Ectodermal cell (in vitro differentiated cells): ENCODE results near the gene SGMS1.

Experiments
- H3K27ac ChIP-seq: 2 replicates; pipeline ENCODE4 v1.7.0; 2013; ENCODE audit warnings: mild to moderate bottlenecking, low read depth, low read length; ENCODE audit not compliant: insufficient read depth, poor library complexity, severe bottlenecking
- H3K27me3 ChIP-seq: 2 replicates; pipeline ENCODE4 v1.7.0; 2013; ENCODE audit warnings: mild to moderate bottlenecking, low read length; ENCODE audit not compliant: insufficient read depth, control insufficient read depth, poor library complexity, severe bottlenecking
- H3K36me3 ChIP-seq: one replicate; pipeline ENCODE4 v1.7.0; 2013; ENCODE audit warnings: low read length; ENCODE audit not compliant: control insufficient read depth, insufficient read depth
- H3K4me1 ChIP-seq: one replicate; pipeline ENCODE4 v1.7.0; 2013; ENCODE audit warnings: low read length; ENCODE audit not compliant: control insufficient read depth, insufficient read depth
- H3K4me3 ChIP-seq: 2 replicates; pipeline ENCODE4 v1.7.0; 2013; ENCODE audit warnings: low read depth, low read length, control low read depth; ENCODE audit not compliant: insufficient read depth
- H3K9me3 ChIP-seq: 2 replicates; pipeline ENCODE4 v1.7.0; 2013; ENCODE audit warnings: mild to moderate bottlenecking, low read length, moderate library complexity; ENCODE audit not compliant: control insufficient read depth
- WGBS, 2 experiments: methylation state at CpG; one replicate each; pipeline ENCODE4 v1.1.7; 2013; ENCODE audit warnings: missing lambda C conversion rate in 2 of 2; 5-methylcytosine and 5-hydroxymethylcytosine counted together

Gene SGMS1

GRCh38 chr10:50560370-50560769 lies 63.4 kb downstream of the SGMS1 start:
- no CpG with 5 or more reads among the region's 1 CpG for WGBS, 2 experiments
- Histone ChIP-seq H3K27ac (no peak overlapping the region), H3K4me3 (no peak overlapping the region)

GRCh38 chr10:50558371-50558770 lies 65.4 kb downstream of the SGMS1 start:
- H3K9me3 ChIP-seq, result no peaks in the 10 kb centered on the region
- H3K4me3 ChIP-seq, result no peak overlapping the region
- peaks cover 6% of the 10 kb centered on the region for H3K4me1 ChIP-seq
- H3K36me3 ChIP-seq, result no peaks in the 10 kb centered on the region
- no peaks in the 10 kb centered on the region for H3K27me3 ChIP-seq
- WGBS, 2 experiments, result 89 to 93% methylated on average over 5 of the region's 5 CpGs
- no peak overlapping the region for H3K27ac ChIP-seq

More at GRCh38 chr10:50560370-50560769, 63.4 kb downstream of the SGMS1 start:
- Histone ChIP-seq H3K4me1 (no peaks in the 10 kb centered on the region), H3K36me3 (no peaks in the 10 kb centered on the region), H3K9me3 (no peaks in the 10 kb centered on the region), H3K27me3 (no peaks in the 10 kb centered on the region)

GRCh38 chr10:50557130-50557682 lies 66.5 kb downstream of the SGMS1 start:
- 100% methylated on average over 1 of the region's 1 CpG; no CpG with 5 or more reads in 1 of the 2 experiments for WGBS, 2 experiments
- Histone ChIP-seq H3K36me3 (no peaks in the 10 kb centered on the region), H3K27ac (no peak overlapping the region), H3K4me3 (no peak overlapping the region), H3K27me3 (no peaks in the 10 kb centered on the region), H3K9me3 (no peaks in the 10 kb centered on the region), H3K4me1 (peaks cover 6% of the 10 kb centered on the region)

GRCh38 chr10:50556237-50557120 lies 67.3 kb downstream of the SGMS1 start:
- no peak overlapping the region for H3K27ac ChIP-seq
- no peaks in the 10 kb centered on the region for H3K9me3 ChIP-seq
- WGBS, 2 experiments, result 92 to 93% methylated on average over 6 to 7 of the region's 9 CpGs
- no peaks in the 10 kb centered on the region for H3K27me3 ChIP-seq
- peaks cover 6% of the 10 kb centered on the region for H3K4me1 ChIP-seq
- no peak overlapping the region for H3K4me3 ChIP-seq
- H3K36me3 ChIP-seq, result no peaks in the 10 kb centered on the region

GRCh38 chr10:50554995-50555568 lies 68.7 kb downstream of the SGMS1 start:
- 83 to 86% methylated on average over 1 to 3 of the region's 3 CpGs for WGBS, 2 experiments
- H3K4me1 ChIP-seq, result peaks cover 6% of the 10 kb centered on the region
- no peaks in the 10 kb centered on the region for H3K27me3 ChIP-seq
- H3K4me3 ChIP-seq, result no peak overlapping the region
- H3K36me3 ChIP-seq, result no peaks in the 10 kb centered on the region
- no peaks in the 10 kb centered on the region for H3K9me3 ChIP-seq
- no peak overlapping the region for H3K27ac ChIP-seq

GRCh38 chr10:50554376-50554994 lies 69.3 kb downstream of the SGMS1 start:
- H3K4me1 ChIP-seq, result peaks cover 6% of the 10 kb centered on the region
- WGBS, 2 experiments, result 78 to 89% methylated on average over 4 of the region's 4 CpGs
- H3K4me3 ChIP-seq, result no peak overlapping the region
- H3K27ac ChIP-seq, result no peak overlapping the region
- no peaks in the 10 kb centered on the region for H3K27me3 ChIP-seq
- no peaks in the 10 kb centered on the region for H3K36me3 ChIP-seq
- H3K9me3 ChIP-seq, result no peaks in the 10 kb centered on the region

GRCh38 chr10:50552771-50553535 lies 70.8 kb downstream of the SGMS1 start:
- H3K4me3 ChIP-seq, result no peak overlapping the region
- WGBS, 2 experiments, result 78 to 85% methylated on average over 3 to 4 of the region's 4 CpGs

GRCh38 chr10:50552308-50552707 lies 71.4 kb downstream of the SGMS1 start:
- H3K27ac ChIP-seq, result no peak overlapping the region
- peaks cover 6% of the 10 kb centered on the region for H3K4me1 ChIP-seq
- WGBS, 2 experiments, result 96 to 97% methylated on average over 4 of the region's 4 CpGs
- no peaks in the 10 kb centered on the region for H3K27me3 ChIP-seq
- no peaks in the 10 kb centered on the region for H3K36me3 ChIP-seq
- no peak overlapping the region for H3K4me3 ChIP-seq
- no peaks in the 10 kb centered on the region for H3K9me3 ChIP-seq

More at GRCh38 chr10:50552771-50553535, 70.8 kb downstream of the SGMS1 start:
- Histone ChIP-seq H3K27ac (no peak overlapping the region), H3K36me3 (no peaks in the 10 kb centered on the region), H3K4me1 (peaks cover 6% of the 10 kb centered on the region), H3K9me3 (no peaks in the 10 kb centered on the region), H3K27me3 (no peaks in the 10 kb centered on the region)

GRCh38 chr10:50551894-50552293 lies 71.9 kb downstream of the SGMS1 start:
- Histone ChIP-seq H3K4me1 (peaks cover 6% of the 10 kb centered on the region), H3K4me3 (no peak overlapping the region), H3K27ac (no peak overlapping the region), H3K27me3 (no peaks in the 10 kb centered on the region), H3K9me3 (no peaks in the 10 kb centered on the region), H3K36me3 (no peaks in the 10 kb centered on the region)
- WGBS, 2 experiments, result 96 to 100% methylated on average over 1 to 2 of the region's 2 CpGs
